ENCODE measurements around the gene MAD1L1. TPM values are rescaled to one million over a fixed set of nuclear protein-coding genes. Genes with fewer than 3 reads are reported as not detected.

Gene MAD1L1
- total RNA-seq (29.4 and 31.8 TPM in 2 replicates), polyA plus RNA-seq (9.8 and 11.6 TPM in 2 replicates), polyA minus RNA-seq (ENCODE audit: low replicate concordance) (36.7 and 41.3 TPM in 2 replicates)
- 19.9 and 28.3 TPM in 2 replicates for polyA plus RNA-seq (2012)

DNA sequence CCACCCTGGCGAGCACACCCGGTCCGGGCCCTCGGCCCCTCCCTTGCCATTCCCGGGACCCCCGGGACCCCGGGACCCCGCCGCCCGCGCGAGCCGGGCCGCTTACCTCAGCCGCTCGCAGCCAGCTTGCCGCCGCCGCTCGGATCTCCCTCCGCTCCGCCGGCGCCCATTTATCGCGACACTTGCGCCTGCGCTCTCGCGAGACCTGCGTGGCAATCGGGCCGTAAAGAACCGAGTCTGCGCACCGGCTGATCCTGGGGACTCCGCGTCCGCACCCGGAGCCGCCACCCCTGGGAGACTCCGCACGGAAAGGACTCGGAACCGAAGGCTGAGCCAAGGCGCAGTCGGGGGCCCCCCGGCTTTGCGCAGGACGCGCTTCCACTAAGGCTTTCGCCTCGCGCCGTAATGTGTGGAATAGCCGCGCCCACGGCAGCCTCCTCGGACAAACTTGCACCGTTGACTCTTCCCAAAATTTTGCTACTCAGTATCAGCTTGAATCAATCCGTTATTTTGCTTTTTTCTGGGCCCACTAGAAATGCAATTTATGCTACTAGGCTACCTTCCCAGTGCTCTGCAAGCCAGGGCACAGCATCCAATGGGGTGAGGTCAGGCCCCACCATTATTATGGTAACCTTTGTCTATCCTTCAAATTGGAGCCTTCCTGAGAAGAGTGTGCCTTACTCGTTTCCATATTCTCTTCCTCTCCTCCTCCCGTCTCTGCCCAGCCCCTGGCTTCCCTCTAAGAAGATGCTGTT is at the start of gene MAD1L1:
Gene MAD1L1 (minus strand): TSS at position 180 of the 755 bp plus-strand sequence. CDS start 2,812 bp downstream, outside the sequence.
- peak within 1 kb of the TSS; percentile 93 for H3K4me2 ChIP-seq (ENCODE audit: extremely low read depth, insufficient read depth, low read length)
- H2AFZ ChIP-seq (ENCODE audit: low read length), result peak within 1 kb of the TSS; percentile 56
- H3K27ac ChIP-seq (ENCODE audit: insufficient read depth, low read length), result peak within 1 kb of the TSS; percentile 55
- DNase-seq (ENCODE audit: low read depth in 2 of 2), result peak; percentile 85 to 92
- peak within 1 kb of the TSS; percentile 71 to 91 (median 83) for H3K4me3 ChIP-seq (replicated peaks in 1 of 4; ENCODE audit: control extremely low read depth in 1 of 4, insufficient read depth in 1 of 4, low read depth in 3 of 4, low read length in 4 of 4)
- peak within 1 kb of the TSS; percentile 87 for H3K9ac ChIP-seq (ENCODE audit: insufficient read depth, low read length)
- H3K27me3 ChIP-seq (ENCODE audit: control insufficient read depth, insufficient read depth, low read length), result no peaks in the 10 kb centered on the region
- H3K4me1 ChIP-seq (ENCODE audit: control insufficient read depth, extremely low read depth, insufficient read depth, low read length), result peaks cover 5% of the 10 kb centered on the region
- peaks cover 18% of the 10 kb centered on the region for H3K36me3 ChIP-seq (ENCODE audit: control insufficient read depth, insufficient read depth, low read length)
- H3K9me3 ChIP-seq (ENCODE audit: control insufficient read depth, insufficient read depth, low read depth, low read length), result no peaks in the 10 kb centered on the region
- TF ChIP-seq, protein P1, sequence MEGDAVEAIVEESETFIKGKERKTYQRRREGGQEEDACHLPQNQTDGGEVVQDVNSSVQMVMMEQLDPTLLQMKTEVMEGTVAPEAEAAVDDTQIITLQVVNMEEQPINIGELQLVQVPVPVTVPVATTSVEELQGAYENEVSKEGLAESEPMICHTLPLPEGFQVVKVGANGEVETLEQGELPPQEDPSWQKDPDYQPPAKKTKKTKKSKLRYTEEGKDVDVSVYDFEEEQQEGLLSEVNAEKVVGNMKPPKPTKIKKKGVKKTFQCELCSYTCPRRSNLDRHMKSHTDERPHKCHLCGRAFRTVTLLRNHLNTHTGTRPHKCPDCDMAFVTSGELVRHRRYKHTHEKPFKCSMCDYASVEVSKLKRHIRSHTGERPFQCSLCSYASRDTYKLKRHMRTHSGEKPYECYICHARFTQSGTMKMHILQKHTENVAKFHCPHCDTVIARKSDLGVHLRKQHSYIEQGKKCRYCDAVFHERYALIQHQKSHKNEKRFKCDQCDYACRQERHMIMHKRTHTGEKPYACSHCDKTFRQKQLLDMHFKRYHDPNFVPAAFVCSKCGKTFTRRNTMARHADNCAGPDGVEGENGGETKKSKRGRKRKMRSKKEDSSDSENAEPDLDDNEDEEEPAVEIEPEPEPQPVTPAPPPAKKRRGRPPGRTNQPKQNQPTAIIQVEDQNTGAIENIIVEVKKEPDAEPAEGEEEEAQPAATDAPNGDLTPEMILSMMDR (conservative IDR thresholded peaks at IDR 0.05 in 1 of 2, IDR thresholded peaks at IDR 0.05 in 1 of 2; ENCODE audit: low read depth in 1 of 2, low read length in 2 of 2), result no peak
- TF ChIP-seq EZH2 (IDR thresholded peaks at IDR 0.05; ENCODE audit: low read length, missing control alignments), result no peak
- peaks cover 25% of the 10 kb centered on the region for H3K79me2 ChIP-seq (ENCODE audit: control insufficient read depth, insufficient read depth, low read length)
- no peaks in the 10 kb centered on the region for H4K20me1 ChIP-seq (ENCODE audit: control insufficient read depth, extremely low read depth, insufficient read depth, low read length)

DNA sequence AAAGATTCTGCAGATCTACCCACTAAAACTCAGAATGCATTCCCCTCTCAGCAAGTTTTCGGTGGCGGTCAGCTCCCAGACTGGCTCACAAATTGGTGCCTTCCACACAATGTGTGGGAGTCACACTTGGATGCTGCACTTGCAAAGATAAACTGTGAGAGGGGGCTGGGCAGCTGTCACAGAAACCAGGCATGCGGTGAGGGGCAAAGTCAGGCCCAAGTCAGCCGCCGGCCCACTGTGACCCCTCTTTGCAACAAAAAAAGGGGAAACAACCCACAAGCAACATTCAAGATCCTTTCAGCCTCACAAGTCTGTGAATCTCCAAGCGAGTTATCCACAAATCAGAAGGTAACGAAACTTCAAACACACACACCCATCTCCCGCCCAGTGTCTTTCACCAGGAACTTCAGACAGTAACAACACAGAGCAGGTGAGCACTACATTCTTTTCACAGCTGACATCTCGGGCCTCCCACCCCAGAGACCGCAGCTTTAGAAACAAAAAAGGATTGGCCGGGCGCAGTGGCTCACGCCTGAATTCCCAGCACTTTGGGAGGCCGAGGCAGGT is 49.5 kb upstream of the MAD1L1 start:
- H3K9ac ChIP-seq (ENCODE audit: insufficient read depth, low read length), result no peak overlapping the region
- no peak overlapping the region for H3K4me3 ChIP-seq (replicated peaks in 1 of 4; ENCODE audit: control extremely low read depth in 1 of 4, insufficient read depth in 1 of 4, low read depth in 3 of 4, low read length in 4 of 4)
- H3K36me3 ChIP-seq (ENCODE audit: control insufficient read depth, insufficient read depth, low read length), result no peaks in the 10 kb centered on the region
- DNase-seq (ENCODE audit: low read depth in 2 of 2), result no peak
- TF ChIP-seq, protein P1 (conservative IDR thresholded peaks at IDR 0.05 in 1 of 2, IDR thresholded peaks at IDR 0.05 in 1 of 2; ENCODE audit: low read depth in 1 of 2, low read length in 2 of 2), result no peak
- no peak for TF ChIP-seq EZH2 (IDR thresholded peaks at IDR 0.05; ENCODE audit: low read length, missing control alignments)
- peaks cover 3% of the 10 kb centered on the region for H3K79me2 ChIP-seq (ENCODE audit: control insufficient read depth, insufficient read depth, low read length)
- peak overlapping the region; percentile 74 for H3K4me2 ChIP-seq (ENCODE audit: extremely low read depth, insufficient read depth, low read length)
- peak overlapping the region; percentile 56 for H2AFZ ChIP-seq (ENCODE audit: low read length)
- H4K20me1 ChIP-seq (ENCODE audit: control insufficient read depth, extremely low read depth, insufficient read depth, low read length), result no peaks in the 10 kb centered on the region
- H3K9me3 ChIP-seq (ENCODE audit: control insufficient read depth, insufficient read depth, low read depth, low read length), result no peaks in the 10 kb centered on the region
- no peak overlapping the region for H3K27ac ChIP-seq (ENCODE audit: insufficient read depth, low read length)
- H3K4me1 ChIP-seq (ENCODE audit: control insufficient read depth, extremely low read depth, insufficient read depth, low read length), result peaks cover 4% of the 10 kb centered on the region
- H3K27me3 ChIP-seq (ENCODE audit: control insufficient read depth, insufficient read depth, low read length), result no peaks in the 10 kb centered on the region

DNA sequence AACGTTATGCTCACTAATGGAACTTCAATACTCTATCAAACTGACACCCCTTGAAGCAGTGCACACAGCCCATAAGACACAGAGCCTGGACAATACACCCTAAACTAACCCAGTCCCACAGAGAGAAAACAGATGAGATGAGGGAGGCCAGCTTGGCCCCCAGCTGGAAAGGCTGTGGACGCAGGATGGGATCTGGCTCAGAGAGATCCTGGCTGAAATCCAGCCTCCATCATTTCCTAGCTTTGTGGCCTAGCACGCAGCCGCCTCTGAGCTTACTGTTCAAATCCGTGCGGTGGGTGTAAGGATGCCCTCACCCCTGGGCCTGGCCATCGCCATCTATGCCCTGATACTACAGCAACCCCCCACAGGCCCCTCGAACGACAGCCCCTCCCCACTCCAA is 48.8 kb upstream of the MAD1L1 start:
- TF ChIP-seq, protein P1 (conservative IDR thresholded peaks at IDR 0.05 in 1 of 2, IDR thresholded peaks at IDR 0.05 in 1 of 2; ENCODE audit: low read depth in 1 of 2, low read length in 2 of 2), result no peak
- TF ChIP-seq EZH2 (IDR thresholded peaks at IDR 0.05; ENCODE audit: low read length, missing control alignments), result no peak
- Histone ChIP-seq H3K27me3 (ENCODE audit: control insufficient read depth, insufficient read depth, low read length) (no peaks in the 10 kb centered on the region), H3K4me3 (replicated peaks in 1 of 4; ENCODE audit: control extremely low read depth in 1 of 4, insufficient read depth in 1 of 4, low read depth in 3 of 4, low read length in 4 of 4) (no peak overlapping the region), H3K36me3 (ENCODE audit: control insufficient read depth, insufficient read depth, low read length) (no peaks in the 10 kb centered on the region), H3K4me2 (ENCODE audit: extremely low read depth, insufficient read depth, low read length) (peak overlapping the region; percentile 74), H2AFZ (ENCODE audit: low read length) (peak overlapping the region; percentile 56), H3K9me3 (ENCODE audit: control insufficient read depth, insufficient read depth, low read depth, low read length) (no peaks in the 10 kb centered on the region), H3K27ac (ENCODE audit: insufficient read depth, low read length) (peak overlapping the region; percentile 63), H3K4me1 (ENCODE audit: control insufficient read depth, extremely low read depth, insufficient read depth, low read length) (peaks cover 4% of the 10 kb centered on the region), H3K9ac (ENCODE audit: insufficient read depth, low read length) (peak overlapping the region; percentile 32), H3K79me2 (ENCODE audit: control insufficient read depth, insufficient read depth, low read length) (peaks cover 3% of the 10 kb centered on the region), H4K20me1 (ENCODE audit: control insufficient read depth, extremely low read depth, insufficient read depth, low read length) (no peaks in the 10 kb centered on the region)
- DNase-seq (ENCODE audit: low read depth in 2 of 2), result peak; percentile 57 to 62

Measured in fibroblast of lung (primary cell).